Neural progenitor cell (in vitro differentiated cells): Measurements from ENCODE around the gene MACROD2. TPM values are rescaled to one million over a fixed set of nuclear protein-coding genes. Genes with fewer than 3 reads are reported as not detected.

Experiments used
- DNase-seq: peaks from one replicate; pipeline ENCODE4 v3.0.0-alpha.2; 2016; ENCODE audit warnings: low spot score
- H2AFZ ChIP-seq: fragments of 200-600 bp; sonication (generic); replicated peaks from 2 replicates; pipeline ENCODE4 v1.6.1; 2016; ENCODE audit warnings: antibody characterized with exemption
- H3F3A ChIP-seq: fragments of 200-600 bp; sonication (generic); 2 replicates; pipeline ENCODE4 v1.6.1; 2016; ENCODE audit warnings: antibody characterized with exemption, low read depth
- H3K27ac ChIP-seq: fragments of 200-600 bp; sonication (generic); 2 replicates; pipeline ENCODE4 v1.5.1; 2016; ENCODE audit warnings: mild to moderate bottlenecking
- H3K27me3 ChIP-seq: fragments of 200-600 bp; sonication (generic); 2 replicates; pipeline ENCODE4 v1.6.1; 2016; ENCODE audit warnings: mild to moderate bottlenecking, moderate library complexity
- H3K36me3 ChIP-seq: fragments of 200-600 bp; sonication (generic); 2 replicates; pipeline ENCODE4 v1.5.1; 2016
- H3K4me1 ChIP-seq: fragments of 200-600 bp; sonication (generic); 2 replicates; pipeline ENCODE4 v1.6.1; 2016; ENCODE audit warnings: mixed run types
- H3K4me2 ChIP-seq: fragments of 200-600 bp; sonication (generic); 2 replicates; pipeline ENCODE4 v1.6.1; 2016
- H3K4me3 ChIP-seq: fragments of 200-600 bp; sonication (generic); 2 replicates; pipeline ENCODE4 v1.5.1; 2016
- H3K79me2 ChIP-seq: fragments of 200-600 bp; sonication (generic); 2 replicates; pipeline ENCODE4 v1.6.1; 2016; ENCODE audit warnings: low read depth
- H3K9ac ChIP-seq: fragments of 200-600 bp; sonication (generic); 2 replicates; pipeline ENCODE4 v1.6.1; 2016
- H3K9me3 ChIP-seq: fragments of 200-600 bp; sonication (generic); 2 replicates; pipeline ENCODE4 v1.5.1; 2016; ENCODE audit warnings: low read depth
- H4K20me1 ChIP-seq: fragments of 200-600 bp; sonication (generic); 2 replicates; pipeline ENCODE4 v1.6.1; 2016; ENCODE audit warnings: low read depth
- H3K27ac Mint-ChIP-seq: 3 replicates; pipeline ENCODE4 v1.8.0; 2021; ENCODE audit warnings: mixed read lengths
- H3K27me3 Mint-ChIP-seq: 2 replicates; pipeline ENCODE4 v1.8.0; 2022; ENCODE audit warnings: low read depth, mild to moderate bottlenecking, inconsistent platforms, moderate library complexity, mixed read lengths; ENCODE audit not compliant: insufficient read depth
- H3K36me3 Mint-ChIP-seq: 3 replicates; pipeline ENCODE4 v1.8.0; 2021; ENCODE audit warnings: mixed read lengths
- H3K4me1 Mint-ChIP-seq: 3 replicates; pipeline ENCODE4 v1.8.0; 2021; ENCODE audit warnings: mixed read lengths
- H3K4me3 Mint-ChIP-seq: 3 replicates; pipeline ENCODE4 v1.8.0; 2021; ENCODE audit warnings: mild to moderate bottlenecking, moderate library complexity, mixed read lengths
- H3K9me3 Mint-ChIP-seq: 3 replicates; pipeline ENCODE4 v1.8.0; 2020; ENCODE audit warnings: mixed read lengths
- CTCF ChIP-seq: fragments of 200-600 bp; sonication (generic); IDR thresholded peaks from 2 replicates; pipeline ENCODE4 v1.5.1; 2017; ENCODE audit warnings: antibody characterized with exemption, mild to moderate bottlenecking
- EZH2 ChIP-seq: fragments of 200-600 bp; sonication (generic); IDR thresholded peaks from 2 replicates; pipeline ENCODE4 v1.6.1; 2017; ENCODE audit warnings: antibody characterized with exemption, mild to moderate bottlenecking, moderate library complexity
- EZH2phosphoT487 ChIP-seq: fragments of 200-600 bp; sonication (generic); IDR thresholded peaks from 2 replicates; pipeline ENCODE4 v1.6.1; 2017; ENCODE audit warnings: antibody characterized with exemption
- total RNA-seq: library from RNA; depleted of rRNA; stranded (reverse); fragments of >200 nt; gene quantifications from 2 replicates; pipeline ENCODE4 v1.2.3, GENCODE V29; 2015; ENCODE audit warnings: low replicate concordance

Gene MACROD2
- total RNA-seq, 1 donor from 2014 or later, result 11.9 TPM

- Mint-ChIP-seq H3K9me3 (peaks cover 4% of the 10 kb centered on the region), H3K27me3 (peaks cover 2% of the 10 kb centered on the region), H3K4me3 (no peak overlapping the region), H3K27ac (no peak overlapping the region), H3K4me1 (peaks cover 2% of the 10 kb centered on the region), H3K36me3 (peaks cover 2% of the 10 kb centered on the region)
- Histone ChIP-seq H3K9ac (no peak overlapping the region), H4K20me1 (no peaks in the 10 kb centered on the region), H2AFZ (no peak overlapping the region), H3K9me3 (no peaks in the 10 kb centered on the region), H3K27me3 (no peaks in the 10 kb centered on the region), H3K27ac (no peak overlapping the region), H3F3A (no peaks in the 10 kb centered on the region), H3K4me3 (no peak overlapping the region), H3K4me1 (no peaks in the 10 kb centered on the region), H3K36me3 (no peaks in the 10 kb centered on the region), H3K4me2 (no peak overlapping the region), H3K79me2 (no peaks in the 10 kb centered on the region)
- no peak for DNase-seq
- TF ChIP-seq EZH2 (no peak), CTCF (no peak), EZH2phosphoT487 (no peak)
These were observed 1624.5 kb downstream of the MACROD2 start for GRCh38 chr20:15619816-15620215.

- Histone ChIP-seq H3F3A (no peaks in the 10 kb centered on the region), H3K27ac (no peak overlapping the region), H3K9me3 (no peaks in the 10 kb centered on the region), H4K20me1 (no peaks in the 10 kb centered on the region), H3K4me1 (no peaks in the 10 kb centered on the region), H3K9ac (no peak overlapping the region), H2AFZ (no peak overlapping the region), H3K36me3 (no peaks in the 10 kb centered on the region), H3K79me2 (no peaks in the 10 kb centered on the region), H3K4me2 (no peak overlapping the region), H3K27me3 (no peaks in the 10 kb centered on the region), H3K4me3 (no peak overlapping the region)
- Mint-ChIP-seq H3K27me3 (peaks cover 6% of the 10 kb centered on the region), H3K27ac (no peak overlapping the region), H3K36me3 (no peaks in the 10 kb centered on the region), H3K9me3 (peaks cover 4% of the 10 kb centered on the region), H3K4me3 (no peak overlapping the region), H3K4me1 (no peaks in the 10 kb centered on the region)
- DNase-seq, result no peak
- no peak for TF ChIP-seq CTCF
- TF ChIP-seq EZH2phosphoT487, result no peak
- no peak for TF ChIP-seq EZH2
These were observed 1627.1 kb downstream of the MACROD2 start for GRCh38 chr20:15622368-15622767.

GRCh38 chr20:15623215-15623614 lies 1627.9 kb downstream of the MACROD2 start:
- Mint-ChIP-seq H3K4me1 (no peaks in the 10 kb centered on the region), H3K36me3 (no peaks in the 10 kb centered on the region), H3K27me3 (peaks cover 6% of the 10 kb centered on the region), H3K9me3 (no peaks in the 10 kb centered on the region), H3K27ac (no peak overlapping the region), H3K4me3 (no peak overlapping the region)
- no peak overlapping the region for H3K4me2 ChIP-seq
- no peak overlapping the region for H2AFZ ChIP-seq
- H3F3A ChIP-seq, result no peaks in the 10 kb centered on the region
- H3K4me1 ChIP-seq, result no peaks in the 10 kb centered on the region
- H3K36me3 ChIP-seq, result no peaks in the 10 kb centered on the region
- H3K9me3 ChIP-seq, result no peaks in the 10 kb centered on the region
- no peak for TF ChIP-seq EZH2phosphoT487
- no peak for TF ChIP-seq EZH2
- no peak for TF ChIP-seq CTCF
- H3K27me3 ChIP-seq, result no peaks in the 10 kb centered on the region
- H3K27ac ChIP-seq, result no peak overlapping the region
- no peaks in the 10 kb centered on the region for H4K20me1 ChIP-seq
- no peak overlapping the region for H3K4me3 ChIP-seq
- no peak for DNase-seq
- H3K9ac ChIP-seq, result no peak overlapping the region
- H3K79me2 ChIP-seq, result no peaks in the 10 kb centered on the region

GRCh38 chr20:15625981-15626380 lies 1630.7 kb downstream of the MACROD2 start:
- no peaks in the 10 kb centered on the region for H4K20me1 ChIP-seq
- no peaks in the 10 kb centered on the region for H3K4me1 ChIP-seq
- no peak for TF ChIP-seq EZH2
- TF ChIP-seq CTCF, result no peak
- TF ChIP-seq EZH2phosphoT487, result no peak
- H3K27ac Mint-ChIP-seq, result no peak overlapping the region
- H3K4me3 Mint-ChIP-seq, result no peak overlapping the region
- H3K9me3 Mint-ChIP-seq, result no peaks in the 10 kb centered on the region
- H3K36me3 Mint-ChIP-seq, result no peaks in the 10 kb centered on the region
- no peaks in the 10 kb centered on the region for H3K79me2 ChIP-seq
- H3K9me3 ChIP-seq, result no peaks in the 10 kb centered on the region
- no peak for DNase-seq
- no peak overlapping the region for H3K4me2 ChIP-seq
- no peaks in the 10 kb centered on the region for H3K36me3 ChIP-seq
- H3K27me3 Mint-ChIP-seq, result peaks cover 6% of the 10 kb centered on the region
- H3K9ac ChIP-seq, result no peak overlapping the region
- no peak overlapping the region for H3K4me3 ChIP-seq
- no peak overlapping the region for H2AFZ ChIP-seq
- no peaks in the 10 kb centered on the region for H3K27me3 ChIP-seq
- H3K4me1 Mint-ChIP-seq, result peaks cover 1% of the 10 kb centered on the region
- no peak overlapping the region for H3K27ac ChIP-seq
- H3F3A ChIP-seq, result no peaks in the 10 kb centered on the region
